ENCODE results near the gene SGSM1. TPM values are rescaled to one million over a fixed set of nuclear protein-coding genes. Genes with fewer than 3 reads are reported as not detected.

The SGSM1 gene
- total RNA-seq: 1.1 to 1.7 TPM (median 1.2 TPM) in 3 replicates

- peak within 1 kb of the TSS; percentile 64 for H3K4me3 Mint-ChIP-seq
- H3K27me3 Mint-ChIP-seq (ENCODE audit: low read depth): peaks cover 16% of the 10 kb centered on the region
- no peaks in the 10 kb centered on the region for H3K9me3 Mint-ChIP-seq
- H3K27ac Mint-ChIP-seq: no peak within 1 kb of the TSS
- peak; percentile 64 to 77 for DNase-seq (ENCODE audit: low spot score in 2 of 2, unreplicated experiment in 2 of 2)
- no peak for TF ChIP-seq CTCF (IDR thresholded peaks at IDR 0.05; ENCODE audit: unreplicated experiment)
- peaks cover 5% of the 10 kb centered on the region for H3K4me1 Mint-ChIP-seq
- H3K36me3 Mint-ChIP-seq: no peaks in the 10 kb centered on the region
Observed at GRCh38 chr22:24805790-24806662, at the start of gene SGSM1. Gene SGSM1, plus strand, starts transcription at chr22:24806211. Its CDS starts 115 bp downstream, at chr22:24806326.

GRCh38 chr22:24758164-24758799 lies 47.7 kb upstream of the SGSM1 start:
- no peaks in the 10 kb centered on the region for H3K36me3 Mint-ChIP-seq
- no peaks in the 10 kb centered on the region for H3K4me1 Mint-ChIP-seq
- DNase-seq (ENCODE audit: low spot score in 2 of 2, unreplicated experiment in 2 of 2): peak in 1 of 2 experiments; percentile 69

GRCh38 chr22:24759765-24760164 lies 46.2 kb upstream of the SGSM1 start:
- Mint-ChIP-seq H3K9me3 (no peaks in the 10 kb centered on the region), H3K27me3 (ENCODE audit: low read depth) (peaks cover 5% of the 10 kb centered on the region), H3K36me3 (no peaks in the 10 kb centered on the region), H3K27ac (no peak overlapping the region), H3K4me1 (no peaks in the 10 kb centered on the region), H3K4me3 (no peak overlapping the region)
- DNase-seq (ENCODE audit: low spot score in 2 of 2, unreplicated experiment in 2 of 2): no peak
- no peak for TF ChIP-seq CTCF (IDR thresholded peaks at IDR 0.05; ENCODE audit: unreplicated experiment)

More at GRCh38 chr22:24758164-24758799, 47.7 kb upstream of the SGSM1 start:
- no peak overlapping the region for H3K27ac Mint-ChIP-seq
- peaks cover 12% of the 10 kb centered on the region for H3K27me3 Mint-ChIP-seq (ENCODE audit: low read depth)
- TF ChIP-seq CTCF (IDR thresholded peaks at IDR 0.05; ENCODE audit: unreplicated experiment): peak; percentile 95
- H3K4me3 Mint-ChIP-seq: no peak overlapping the region
- no peaks in the 10 kb centered on the region for H3K9me3 Mint-ChIP-seq

- H3K27me3 Mint-ChIP-seq (ENCODE audit: low read depth): peaks cover 5% of the 10 kb centered on the region
- no peaks in the 10 kb centered on the region for H3K9me3 Mint-ChIP-seq
- H3K4me3 Mint-ChIP-seq: no peak overlapping the region
- H3K36me3 Mint-ChIP-seq: no peaks in the 10 kb centered on the region
- TF ChIP-seq CTCF (IDR thresholded peaks at IDR 0.05; ENCODE audit: unreplicated experiment): no peak
- H3K27ac Mint-ChIP-seq: no peak overlapping the region
- no peaks in the 10 kb centered on the region for H3K4me1 Mint-ChIP-seq
- no peak for DNase-seq (ENCODE audit: low spot score in 2 of 2, unreplicated experiment in 2 of 2)
Observed at GRCh38 chr22:24760708-24761306, 45.2 kb upstream of the SGSM1 start.

- Mint-ChIP-seq H3K27ac (no peak overlapping the region), H3K27me3 (ENCODE audit: low read depth) (peaks cover 5% of the 10 kb centered on the region), H3K9me3 (no peaks in the 10 kb centered on the region), H3K4me3 (no peak overlapping the region), H3K4me1 (no peaks in the 10 kb centered on the region), H3K36me3 (no peaks in the 10 kb centered on the region)
- DNase-seq (ENCODE audit: low spot score in 2 of 2, unreplicated experiment in 2 of 2): no peak
- no peak for TF ChIP-seq CTCF (IDR thresholded peaks at IDR 0.05; ENCODE audit: unreplicated experiment)
Observed at GRCh38 chr22:24761888-24762675, 43.9 kb upstream of the SGSM1 start.

Data from mesothelial cell of epicardium (in vitro differentiated cells).